IPS DF 6.9 (cell line): ENCODE data around the gene DAAM2.

ENCODE experiments used
- DNase-seq: peaks from one replicate; pipeline ENCODE4 v3.0.0-alpha.2; 2013; ENCODE audit warnings: low read depth, low spot score
- H3K27ac ChIP-seq: one replicate; pipeline ENCODE4 v1.5.1; 2013; ENCODE audit warnings: low read length, control low read depth
- H3K27me3 ChIP-seq: 2 replicates; pipeline ENCODE4 v1.6.1; 2013; ENCODE audit warnings: mild to moderate bottlenecking, low read length; ENCODE audit not compliant: control insufficient read depth, insufficient read depth
- H3K36me3 ChIP-seq: 2 replicates; pipeline ENCODE4 v1.6.1; 2013; ENCODE audit warnings: low read length; ENCODE audit not compliant: control insufficient read depth, insufficient read depth
- H3K4me1 ChIP-seq: 2 replicates; pipeline ENCODE4 v1.6.1; 2013; ENCODE audit warnings: low read length; ENCODE audit not compliant: control insufficient read depth, insufficient read depth
- H3K4me3 ChIP-seq: 2 replicates; pipeline ENCODE4 v1.5.1; 2013; ENCODE audit warnings: mild to moderate bottlenecking, low read length
- H3K9me3 ChIP-seq: 2 replicates; pipeline ENCODE4 v1.6.1; 2013; ENCODE audit warnings: low read length, inconsistent platforms; ENCODE audit not compliant: control insufficient read depth, insufficient read depth
- WGBS: extraction: QIAGEN DNeasy Blood & Tissue Kit; methylation state at CpG from one replicate; pipeline ENCODE4 v1.1.7; 2013; ENCODE audit warnings: mixed read lengths, missing lambda C conversion rate; ENCODE audit not compliant: insufficient read length, insufficient coverage; 5-methylcytosine and 5-hydroxymethylcytosine counted together

The DAAM2 gene

GRCh38 chr6:39855356-39855995 is 63.3 kb downstream of the DAAM2 start:
- no peaks in the 10 kb centered on the region for H3K4me1 ChIP-seq
- no peak for DNase-seq
- H3K27ac ChIP-seq: no peak overlapping the region
- no peak overlapping the region for H3K4me3 ChIP-seq
- WGBS: no CpG with 5 or more reads among the region's 7 CpGs
- H3K36me3 ChIP-seq: no peaks in the 10 kb centered on the region
- H3K27me3 ChIP-seq: no peaks in the 10 kb centered on the region
- no peaks in the 10 kb centered on the region for H3K9me3 ChIP-seq

GRCh38 chr6:39859025-39859424 is 66.8 kb downstream of the DAAM2 start:
- Histone ChIP-seq H3K27me3 (no peaks in the 10 kb centered on the region), H3K36me3 (no peaks in the 10 kb centered on the region), H3K27ac (no peak overlapping the region), H3K9me3 (no peaks in the 10 kb centered on the region), H3K4me3 (no peak overlapping the region), H3K4me1 (no peaks in the 10 kb centered on the region)
- no peak for DNase-seq
- no CpG with 5 or more reads among the region's 2 CpGs for WGBS

- no peak for DNase-seq
- Histone ChIP-seq H3K4me1 (no peaks in the 10 kb centered on the region), H3K27me3 (no peaks in the 10 kb centered on the region), H3K9me3 (no peaks in the 10 kb centered on the region), H3K4me3 (no peak overlapping the region), H3K27ac (no peak overlapping the region), H3K36me3 (no peaks in the 10 kb centered on the region)
- WGBS: no CpG with 5 or more reads among the region's 3 CpGs
Measured at GRCh38 chr6:39861663-39862062, 69.5 kb downstream of the DAAM2 start.

- peaks cover 1% of the 10 kb centered on the region; the same call in 1 of the 2 replicates for H3K4me1 ChIP-seq
- 100% methylated on average over 1 of the region's 15 CpGs for WGBS
- H3K4me3 ChIP-seq: no peak overlapping the region
- peak; percentile 79 for DNase-seq
- no peaks in the 10 kb centered on the region for H3K27me3 ChIP-seq
- no peaks in the 10 kb centered on the region for H3K36me3 ChIP-seq
- H3K9me3 ChIP-seq: no peaks in the 10 kb centered on the region
- no peak overlapping the region for H3K27ac ChIP-seq
Measured at GRCh38 chr6:39865011-39865888, 73.1 kb downstream of the DAAM2 start.

GRCh38 chr6:39867592-39867991 is 75.4 kb downstream of the DAAM2 start:
- Histone ChIP-seq H3K9me3 (no peaks in the 10 kb centered on the region), H3K27me3 (no peaks in the 10 kb centered on the region), H3K36me3 (no peaks in the 10 kb centered on the region), H3K4me3 (no peak overlapping the region), H3K27ac (no peak overlapping the region), H3K4me1 (peaks cover 1% of the 10 kb centered on the region; the same call in 1 of the 2 replicates)
- DNase-seq: no peak
- no CpG with 5 or more reads among the region's 6 CpGs for WGBS

GRCh38 chr6:39870950-39871349 is 78.8 kb downstream of the DAAM2 start:
- Histone ChIP-seq H3K36me3 (no peaks in the 10 kb centered on the region), H3K9me3 (no peaks in the 10 kb centered on the region), H3K4me1 (peaks cover 1% of the 10 kb centered on the region; the same call in 1 of the 2 replicates), H3K27ac (no peak overlapping the region), H3K27me3 (no peaks in the 10 kb centered on the region), H3K4me3 (no peak overlapping the region)
- no CpG with 5 or more reads among the region's 3 CpGs for WGBS
- no peak for DNase-seq

GRCh38 chr6:39873439-39873838 is 81.3 kb downstream of the DAAM2 start:
- Histone ChIP-seq H3K9me3 (no peaks in the 10 kb centered on the region), H3K4me1 (no peaks in the 10 kb centered on the region), H3K36me3 (no peaks in the 10 kb centered on the region), H3K4me3 (no peak overlapping the region), H3K27me3 (no peaks in the 10 kb centered on the region), H3K27ac (no peak overlapping the region)
- no CpG with 5 or more reads among the region's 3 CpGs for WGBS
- DNase-seq: no peak

GRCh38 chr6:39876111-39876510 is 83.9 kb downstream of the DAAM2 start:
- no peak overlapping the region for H3K4me3 ChIP-seq
- H3K36me3 ChIP-seq: no peaks in the 10 kb centered on the region
- no peak overlapping the region for H3K27ac ChIP-seq
- no peaks in the 10 kb centered on the region for H3K9me3 ChIP-seq
- no peaks in the 10 kb centered on the region for H3K4me1 ChIP-seq
- no peaks in the 10 kb centered on the region for H3K27me3 ChIP-seq
- DNase-seq: no peak

GRCh38 chr6:39876826-39877225 is 84.7 kb downstream of the DAAM2 start:
- no peak for DNase-seq
- WGBS: no CpG with 5 or more reads among the region's 3 CpGs
- H3K36me3 ChIP-seq: no peaks in the 10 kb centered on the region
- H3K27me3 ChIP-seq: no peaks in the 10 kb centered on the region
- H3K9me3 ChIP-seq: no peaks in the 10 kb centered on the region
- no peaks in the 10 kb centered on the region for H3K4me1 ChIP-seq
- H3K4me3 ChIP-seq: no peak overlapping the region
- H3K27ac ChIP-seq: no peak overlapping the region

GRCh38 chr6:39879535-39879934 is 87.4 kb downstream of the DAAM2 start:
- H3K4me3 ChIP-seq: no peak overlapping the region
- H3K9me3 ChIP-seq: no peaks in the 10 kb centered on the region
- no CpG with 5 or more reads among the region's 3 CpGs for WGBS
- no peaks in the 10 kb centered on the region for H3K36me3 ChIP-seq
- H3K27ac ChIP-seq: no peak overlapping the region
- no peaks in the 10 kb centered on the region for H3K4me1 ChIP-seq
- no peaks in the 10 kb centered on the region for H3K27me3 ChIP-seq
- DNase-seq: no peak
